Central memory CD4-positive, alpha-beta T cell (primary cell): ENCODE data around the gene TOGARAM2.
"Not testable (repeated sequence)": the region's sequence is repeated elsewhere in the genome, so short reads cannot be mapped to it uniquely, and the experiment has no call there.

Experiments
- DNase-seq: peaks from one replicate; pipeline ENCODE4 v3.0.0; 2022

Gene TOGARAM2

DNA sequence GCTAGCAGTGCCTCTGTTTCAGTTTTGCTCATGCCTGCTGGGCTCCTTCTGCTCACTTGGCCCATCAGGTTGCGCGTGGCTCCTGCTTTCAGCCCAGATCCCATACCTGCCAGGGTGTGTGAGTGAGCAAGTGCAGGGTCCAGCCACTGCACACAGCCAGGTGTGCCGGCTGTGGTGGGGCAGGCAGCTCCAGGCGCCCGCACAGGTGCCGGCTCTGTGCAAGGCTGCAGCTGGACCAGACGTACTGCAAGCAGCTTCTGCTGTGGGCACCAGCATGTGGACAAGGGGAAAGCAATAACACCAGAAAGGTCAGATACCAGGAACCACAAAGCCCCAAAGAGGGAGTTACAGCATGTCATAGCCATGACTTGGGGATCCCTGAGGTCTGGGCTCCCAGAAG, 98.8 kb downstream of the TOGARAM2 start:
- no peak for DNase-seq

DNA sequence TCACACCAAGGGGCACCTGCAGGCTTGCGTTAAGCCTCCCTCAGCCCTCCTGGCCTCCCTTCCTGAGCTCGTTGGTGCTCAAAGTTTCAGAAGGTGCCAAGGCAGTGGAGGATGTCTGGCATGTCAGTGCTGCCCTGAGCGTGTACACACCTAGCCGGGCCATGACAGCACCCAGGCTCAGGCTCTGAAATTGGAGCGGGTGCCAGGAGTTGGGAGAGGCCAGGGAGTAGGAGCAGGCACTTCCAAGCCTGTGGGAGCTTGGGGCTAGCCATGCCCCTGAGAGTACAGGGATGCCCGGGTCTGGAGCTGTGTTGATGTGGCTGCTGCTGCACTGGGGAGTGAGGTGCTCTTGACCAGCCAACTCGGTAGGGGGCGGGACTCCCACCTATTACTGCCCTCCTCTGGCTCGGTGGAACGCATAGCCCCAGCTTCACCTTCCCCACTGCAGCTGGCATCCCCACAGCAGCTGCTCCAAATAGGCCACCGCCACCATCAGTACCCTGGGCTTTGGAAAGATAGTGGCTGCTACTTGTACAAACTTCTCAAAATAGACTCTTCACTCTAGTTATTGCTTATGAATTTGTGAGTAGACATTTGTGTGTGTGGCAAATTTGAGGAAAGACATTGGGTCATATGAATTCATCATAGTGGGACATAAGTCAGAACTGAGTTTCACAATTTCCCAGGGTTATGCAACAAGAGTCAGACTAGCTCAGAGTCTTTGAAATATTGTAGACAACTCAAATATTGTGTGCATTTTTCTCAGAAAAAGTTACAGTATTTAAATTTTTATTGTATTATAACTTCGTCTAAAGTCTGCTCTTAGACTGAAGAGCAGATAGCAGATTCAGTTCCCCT, 100.0 kb downstream of the TOGARAM2 start:
- DNase-seq: no peak

DNA sequence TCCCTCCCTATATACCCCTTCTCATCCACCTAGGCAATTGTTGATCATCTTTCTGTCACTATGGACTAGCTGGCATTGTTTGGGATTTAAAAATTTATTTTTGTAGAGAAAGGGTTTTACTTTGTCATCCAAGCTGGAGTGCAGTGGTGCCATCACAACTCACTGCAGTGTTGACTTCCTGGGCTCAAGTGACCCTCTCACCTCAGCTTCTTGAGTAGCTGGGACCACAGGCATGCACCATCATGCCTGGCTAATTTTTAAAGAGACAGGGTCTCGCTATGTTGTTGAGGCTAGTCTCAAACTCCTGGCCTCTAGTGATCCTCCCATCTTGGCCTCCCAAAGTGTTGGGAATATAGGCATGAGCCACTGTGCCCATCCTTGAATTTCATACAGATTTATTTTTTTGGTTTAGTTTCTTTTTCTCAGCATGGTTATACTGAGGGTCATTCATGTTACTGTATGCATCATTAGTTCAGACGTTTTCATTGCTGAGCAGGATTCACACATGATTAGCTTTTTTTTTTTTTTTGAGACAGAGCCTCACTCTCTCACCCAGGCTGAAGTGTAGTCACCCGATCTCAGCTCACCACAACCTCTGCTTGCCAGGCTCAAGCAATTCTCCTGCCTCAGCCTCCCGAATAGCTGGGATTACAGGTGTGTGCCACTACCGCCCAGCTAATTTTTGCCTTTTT, 101.9 kb downstream of the TOGARAM2 start:
- no peak for DNase-seq

DNA sequence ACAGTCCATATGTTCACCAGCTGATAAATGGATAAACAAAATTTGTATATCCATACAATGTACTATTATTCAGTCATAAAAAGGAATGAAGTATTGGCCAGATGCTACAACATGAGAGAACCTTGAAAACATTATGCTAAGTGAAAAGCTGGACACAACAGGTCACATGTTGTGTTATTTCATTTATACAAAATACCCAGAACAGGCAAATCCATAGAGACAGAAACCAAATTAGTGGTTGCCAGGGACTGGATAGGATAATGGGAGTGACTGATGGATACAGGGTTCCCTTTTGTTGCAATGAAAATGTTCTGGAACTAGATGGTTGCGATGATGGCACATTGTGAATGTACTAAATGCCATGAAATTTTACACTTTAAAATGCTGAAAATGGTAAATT, 103.5 kb downstream of the TOGARAM2 start:
- DNase-seq: no peak

DNA sequence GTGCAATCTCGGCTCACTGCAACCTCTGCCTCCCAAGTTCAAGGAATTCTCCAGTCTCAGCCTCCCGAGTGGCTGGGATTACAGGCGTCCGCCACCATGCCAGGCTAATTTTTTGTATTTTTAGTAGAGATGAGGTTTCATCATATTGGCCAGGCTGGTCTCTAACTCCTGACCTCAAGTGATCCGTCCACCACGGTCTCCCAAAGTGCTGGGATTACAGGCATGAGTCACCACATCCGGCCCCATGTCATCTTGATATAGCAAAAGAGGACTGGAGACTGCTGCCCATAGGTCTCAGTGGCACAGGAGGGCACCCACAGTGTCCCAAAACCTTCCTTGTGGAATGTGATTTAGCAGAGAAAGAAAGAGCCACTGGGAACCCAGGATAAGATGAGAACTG, 109.2 kb downstream of the TOGARAM2 start:
- DNase-seq: not testable (repeated sequence)

DNA sequence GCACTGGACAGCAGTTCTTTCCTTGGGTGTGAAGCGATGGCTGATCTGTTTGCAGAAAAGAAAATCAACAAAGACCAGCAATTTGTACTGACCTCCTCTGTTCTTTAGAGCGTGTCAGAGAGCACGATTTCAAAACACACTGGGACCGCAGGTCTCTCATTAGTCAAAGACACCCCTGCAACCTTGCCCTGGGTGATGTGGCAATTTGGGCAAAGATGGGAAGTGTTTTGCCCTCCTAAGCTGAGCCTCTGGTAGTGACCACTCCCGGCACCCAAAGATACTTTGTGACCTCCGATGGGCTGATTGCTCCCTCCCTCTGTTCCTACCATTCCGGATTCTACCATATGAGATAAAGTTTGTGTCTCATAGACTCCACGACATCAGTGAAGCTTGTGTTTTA, 115.9 kb downstream of the TOGARAM2 start:
- no peak for DNase-seq

DNA sequence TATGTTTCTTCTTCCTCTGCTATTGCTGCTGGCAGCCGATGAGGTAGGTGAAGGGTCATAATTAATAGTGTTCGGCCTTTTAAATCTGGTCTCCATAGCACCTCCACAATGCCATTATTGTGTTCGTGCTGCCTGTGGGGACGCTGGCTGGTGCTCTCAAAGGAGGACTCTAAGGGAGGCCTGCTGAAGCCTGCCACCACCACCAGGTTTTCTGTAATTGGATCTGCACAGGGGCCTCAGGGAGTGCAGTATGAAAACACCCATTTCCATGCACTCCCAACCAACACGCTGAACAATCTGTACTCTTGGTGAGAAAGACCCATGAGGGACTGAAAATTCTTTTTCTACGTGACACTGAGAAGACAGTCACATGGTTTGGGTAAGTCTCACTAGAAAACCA, 116.5 kb downstream of the TOGARAM2 start:
- DNase-seq: no peak

DNA sequence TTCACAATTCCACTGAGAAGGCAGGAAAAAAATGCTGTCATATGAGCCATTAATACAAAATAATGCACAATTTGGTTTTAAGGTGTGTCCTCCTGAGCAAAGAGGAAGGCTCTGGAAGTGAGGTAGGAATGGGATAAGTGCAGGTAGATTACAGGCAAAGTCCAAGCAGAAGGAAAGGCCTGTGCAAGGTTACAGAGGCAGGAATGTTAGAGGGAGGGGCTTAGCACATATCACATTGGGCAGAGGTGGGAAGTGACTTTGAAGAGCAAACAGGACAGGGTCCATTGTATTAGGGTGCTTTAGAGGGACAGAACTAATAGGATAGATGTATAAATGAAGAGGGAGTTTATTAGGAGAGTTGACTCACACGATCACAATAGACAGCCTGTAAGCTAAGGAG, 119.5 kb downstream of the TOGARAM2 start:
- DNase-seq: no peak
